H9 (cell line): Measurements from ENCODE around the gene STBD1. TPM values are rescaled to one million over a fixed set of nuclear protein-coding genes. Genes with fewer than 3 reads are reported as not detected.

Experiments
- DNase-seq: peaks from one replicate; pipeline ENCODE4 v3.0.0-alpha.2; 2017
- H2AFZ ChIP-seq: one replicate; pipeline ENCODE4 v1.6.1; 2013; ENCODE audit warnings: mild to moderate bottlenecking, low read length, control low read depth, moderate library complexity
- H2AK5ac ChIP-seq: 2 replicates; pipeline ENCODE4 v1.6.1; 2013; ENCODE audit warnings: low read length, control low read depth, mixed read lengths; ENCODE audit not compliant: insufficient read length
- H2BK120ac ChIP-seq: one replicate; pipeline ENCODE4 v1.6.1; 2013; ENCODE audit warnings: low read depth, mild to moderate bottlenecking, low read length, control low read depth, inconsistent platforms; ENCODE audit not compliant: poor library complexity, severe bottlenecking
- H2BK12ac ChIP-seq: 2 replicates; pipeline ENCODE4 v1.6.1; 2013; ENCODE audit warnings: low read length, control low read depth, mixed read lengths, low read depth; ENCODE audit not compliant: insufficient read length
- H2BK15ac ChIP-seq: 2 replicates; pipeline ENCODE4 v1.6.1; 2013; ENCODE audit warnings: low read depth, low read length, control low read depth
- H2BK20ac ChIP-seq: one replicate; pipeline ENCODE4 v1.6.1; 2013; ENCODE audit warnings: low read depth, mild to moderate bottlenecking, low read length, control low read depth, inconsistent platforms; ENCODE audit not compliant: poor library complexity, severe bottlenecking
- H2BK5ac ChIP-seq: 2 replicates; pipeline ENCODE4 v1.6.1; 2013; ENCODE audit warnings: low read length, control low read depth, mixed read lengths; ENCODE audit not compliant: insufficient read length
- H3K14ac ChIP-seq: 2 replicates; pipeline ENCODE4 v1.6.1; 2013; ENCODE audit warnings: low read length, control low read depth; ENCODE audit not compliant: insufficient read depth
- H3K18ac ChIP-seq: 2 replicates; pipeline ENCODE4 v1.6.1; 2013; ENCODE audit warnings: low read depth, mild to moderate bottlenecking, mixed read lengths, low read length, control low read depth; ENCODE audit not compliant: insufficient read length
- H3K23ac ChIP-seq: 2 replicates; pipeline ENCODE4 v1.6.1; 2013; ENCODE audit warnings: low read length, control low read depth, mixed read lengths, low read depth; ENCODE audit not compliant: insufficient read length
- H3K23me2 ChIP-seq: 2 replicates; pipeline ENCODE4 v1.6.1; 2013; ENCODE audit warnings: low read depth, mild to moderate bottlenecking, mixed read lengths, low read length, control low read depth; ENCODE audit not compliant: insufficient read length, poor library complexity, severe bottlenecking
- H3K27ac ChIP-seq: 2 replicates; pipeline ENCODE4 v1.5.1; 2013; ENCODE audit warnings: low read length, control low read depth, mixed read lengths, low read depth; ENCODE audit not compliant: insufficient read length
- H3K27me3 ChIP-seq: 2 replicates; pipeline ENCODE4 v1.6.1; 2013; ENCODE audit warnings: low read length, control low read depth, inconsistent platforms; ENCODE audit not compliant: insufficient read depth
- H3K4ac ChIP-seq: 2 replicates; pipeline ENCODE4 v1.6.1; 2013; ENCODE audit warnings: low read depth, mild to moderate bottlenecking, control low read depth, inconsistent platforms, low read length, moderate library complexity
- H3K4me1 ChIP-seq: 2 replicates; pipeline ENCODE4 v1.6.1; 2013; ENCODE audit warnings: low read length, control low read depth, inconsistent platforms; ENCODE audit not compliant: insufficient read depth
- H3K4me2 ChIP-seq: 2 replicates; pipeline ENCODE4 v1.6.1; 2013; ENCODE audit warnings: low read length, control low read depth, mixed read lengths; ENCODE audit not compliant: insufficient read length, insufficient read depth
- H3K56ac ChIP-seq: 2 replicates; pipeline ENCODE4 v1.6.1; 2013; ENCODE audit warnings: low read depth, mild to moderate bottlenecking, mixed read lengths, low read length, control low read depth; ENCODE audit not compliant: insufficient read length
- H3K79me1 ChIP-seq: 2 replicates; pipeline ENCODE4 v1.6.1; 2013; ENCODE audit warnings: low read depth, mild to moderate bottlenecking, moderate library complexity, low read length, control low read depth, inconsistent platforms; ENCODE audit not compliant: insufficient read depth, poor library complexity, severe bottlenecking
- H3K79me2 ChIP-seq: 2 replicates; pipeline ENCODE4 v1.6.1; 2013; ENCODE audit warnings: low read length, control low read depth, inconsistent platforms; ENCODE audit not compliant: insufficient read depth
- H3K9ac ChIP-seq: 2 replicates; pipeline ENCODE4 v1.6.1; 2013; ENCODE audit warnings: low read length, control low read depth, mixed read lengths; ENCODE audit not compliant: insufficient read length; ENCODE audit errors: extremely low read depth
- H3K9me3 ChIP-seq: one replicate; pipeline ENCODE4 v1.6.1; 2013; ENCODE audit warnings: low read depth, low read length, inconsistent platforms; ENCODE audit not compliant: control insufficient read depth
- H3T11ph ChIP-seq: one replicate; pipeline ENCODE4 v1.6.1; 2013; ENCODE audit warnings: mild to moderate bottlenecking, low read length, control low read depth, inconsistent platforms
- H4K20me1 ChIP-seq: one replicate; pipeline ENCODE4 v1.6.1; 2013; ENCODE audit not compliant: control insufficient read depth, insufficient read length, insufficient read depth
- H4K5ac ChIP-seq: 2 replicates; pipeline ENCODE4 v1.6.1; 2013; ENCODE audit warnings: low read depth, mild to moderate bottlenecking, mixed read lengths, low read length, control low read depth; ENCODE audit not compliant: insufficient read length
- H4K8ac ChIP-seq: replicated peaks from 2 replicates; pipeline ENCODE4 v1.6.1; 2013; ENCODE audit warnings: low read length, control low read depth, mixed read lengths, low read depth; ENCODE audit not compliant: insufficient read length
- H4K91ac ChIP-seq: 2 replicates; pipeline ENCODE4 v1.6.1; 2013; ENCODE audit warnings: low read depth, mild to moderate bottlenecking, moderate library complexity, mixed read lengths, low read length, control low read depth; ENCODE audit not compliant: insufficient read length
- H3K27ac Mint-ChIP-seq, 3 experiments: 2 replicates in 2 of 3; 3 replicates in 1 of 3; pipeline ENCODE4 v1.8.0; 2020 to 2021; ENCODE audit warnings: mixed read lengths in 3 of 3, mild to moderate bottlenecking in 1 of 3, moderate library complexity in 1 of 3
- H3K27me3 Mint-ChIP-seq: 2 replicates; pipeline ENCODE4 v1.8.0; 2021; ENCODE audit warnings: low read depth, mild to moderate bottlenecking, moderate library complexity, mixed read lengths
- H3K36me3 Mint-ChIP-seq, 3 experiments: 2 replicates in 2 of 3; 3 replicates in 1 of 3; pipeline ENCODE4 v1.8.0; 2020 to 2021; ENCODE audit warnings: low read depth in 3 of 3, mixed read lengths in 3 of 3; ENCODE audit not compliant: insufficient read depth in 1 of 3
- H3K4me1 Mint-ChIP-seq, 2 experiments: 2 replicates each; pipeline ENCODE4 v1.8.0; 2020; ENCODE audit warnings: mixed read lengths in 2 of 2
- H3K4me3 Mint-ChIP-seq, 2 experiments: 2 replicates in 1 of 2; 3 replicates in 1 of 2; pipeline ENCODE4 v1.8.0; 2020 to 2021; ENCODE audit warnings: mild to moderate bottlenecking in 2 of 2, mixed read lengths in 2 of 2, moderate library complexity in 1 of 2
- H3K9me3 Mint-ChIP-seq, 2 experiments: 2 replicates in 1 of 2; 3 replicates in 1 of 2; pipeline ENCODE4 v1.8.0; 2020; ENCODE audit warnings: mild to moderate bottlenecking in 2 of 2, mixed read lengths in 2 of 2, moderate library complexity in 1 of 2
- CTCF ChIP-seq: fragments of 200-600 bp; sonication (generic); conservative IDR thresholded peaks from 3 replicates; pipeline ENCODE4 v1.8.0; 2021; ENCODE audit warnings: antibody characterized with exemption, mild to moderate bottlenecking
- WGBS: extraction: QIAGEN DNeasy Blood & Tissue Kit; methylation state at CpG from one replicate; pipeline ENCODE4 v1.1.7; 2013; ENCODE audit warnings: missing lambda C conversion rate, low lambda C conversion rate, mixed read lengths; ENCODE audit not compliant: insufficient read length; ENCODE audit errors: extremely low coverage; 5-methylcytosine and 5-hydroxymethylcytosine counted together
- total RNA-seq: library from RNA; stranded (reverse); gene quantifications from 2 replicates; pipeline ENCODE4 v1.2.1, GENCODE V29; 2021

STBD1 gene
- total RNA-seq, 1 experiment from 2014 or later, result 1.1 TPM

- Histone ChIP-seq H4K91ac (no peak overlapping the region), H3K14ac (no peak overlapping the region), H2BK12ac (no peak overlapping the region), H2BK20ac (no peak overlapping the region), H3K56ac (no peak overlapping the region), H3K4ac (no peak overlapping the region), H2AK5ac (no peak overlapping the region), H2BK15ac (no peak overlapping the region), H3T11ph (no peak overlapping the region), H4K8ac (no peak overlapping the region), H3K79me2 (no peaks in the 10 kb centered on the region), H2BK5ac (no peak overlapping the region), H3K79me1 (no peaks in the 10 kb centered on the region), H2BK120ac (no peak overlapping the region), H3K18ac (no peak overlapping the region), H4K5ac (no peak overlapping the region), H3K4me1 (no peaks in the 10 kb centered on the region), H3K23me2 (no peaks in the 10 kb centered on the region), H3K27me3 (no peaks in the 10 kb centered on the region), H3K23ac (no peak overlapping the region), H3K9me3 (peaks cover 4% of the 10 kb centered on the region), H3K9ac (no peak overlapping the region), H3K4me2 (no peak overlapping the region), H4K20me1 (no peaks in the 10 kb centered on the region), H3K27ac (no peak overlapping the region), H2AFZ (no peak overlapping the region)
- WGBS, result no CpG with 5 or more reads among the region's 3 CpGs
- peaks cover 5% of the 10 kb centered on the region for H3K27me3 Mint-ChIP-seq
- H3K4me1 Mint-ChIP-seq, result no peaks in the 10 kb centered on the region
- no peak for TF ChIP-seq CTCF
- DNase-seq, result no peak
- H3K4me3 Mint-ChIP-seq, result no peak overlapping the region
- no peak overlapping the region for H3K27ac Mint-ChIP-seq
- peaks cover 1 to 10% (median 4%) of the 10 kb centered on the region in 3 experiments; a peak in 5 of 7 replicates for H3K36me3 Mint-ChIP-seq
- peaks cover 11 to 22% of the 10 kb centered on the region in 2 experiments for H3K9me3 Mint-ChIP-seq
Observed at GRCh38 chr4:76296286-76296820, 10.2 kb upstream of the STBD1 start.
